Measurements from ENCODE around the gene MFRP. TPM values are rescaled to one million over a fixed set of nuclear protein-coding genes. Genes with fewer than 3 reads are reported as not detected.

The MFRP gene
- total RNA-seq, 1 donor from 2014 or later = not detected

GRCh38 chr11:119318240-119319135, 28.0 kb downstream of the MFRP start:
- no peak for DNase-seq

GRCh38 chr11:119317592-119318239, 28.8 kb downstream of the MFRP start:
- no peak for DNase-seq

GRCh38 chr11:119316729-119317591, 29.5 kb downstream of the MFRP start, which contains the start of gene MCAM:
Gene MCAM (minus strand): TSS chr11:119317130. CDS start chr11:119317101, 29 bp downstream.
- DNase-seq = no peak

- DNase-seq = peak; percentile 58
Measured at GRCh38 chr11:119316016-119316728, 30.3 kb downstream of the MFRP start.

- no peak for DNase-seq
Measured at GRCh38 chr11:119315131-119316015, 31.1 kb downstream of the MFRP start.

- DNase-seq = no peak
Measured at GRCh38 chr11:119314726-119315125, 31.8 kb downstream of the MFRP start.

GRCh38 chr11:119310682-119311052, 35.8 kb downstream of the MFRP start:
- DNase-seq = no peak

- DNase-seq = no peak
Measured at GRCh38 chr11:119309953-119310681, 36.4 kb downstream of the MFRP start.

GRCh38 chr11:119309411-119309810, 37.1 kb downstream of the MFRP start:
- no peak for DNase-seq

- DNase-seq = no peak
Measured at GRCh38 chr11:119307974-119308373, 38.5 kb downstream of the MFRP start.

GRCh38 chr11:119307219-119307618, 39.3 kb downstream of the MFRP start:
- DNase-seq = no peak

GRCh38 chr11:119306373-119306890, 40.1 kb downstream of the MFRP start:
- DNase-seq = no peak

GRCh38 chr11:119305556-119306372, 40.7 kb downstream of the MFRP start:
- DNase-seq = no peak

- no peak for DNase-seq
Measured at GRCh38 chr11:119303227-119303718, 43.2 kb downstream of the MFRP start.

- no peak for DNase-seq
Measured at GRCh38 chr11:119300198-119300964, 46.1 kb downstream of the MFRP start.

GRCh38 chr11:119299416-119299815, 47.1 kb downstream of the MFRP start:
- no peak for DNase-seq

- DNase-seq = no peak
Measured at GRCh38 chr11:119298726-119299125, 47.8 kb downstream of the MFRP start.

- no peak for DNase-seq
Measured at GRCh38 chr11:119297938-119298337, 48.6 kb downstream of the MFRP start.
